MCF 10A (cell line): ENCODE data around the gene CALD1. TPM values are rescaled to one million over a fixed set of nuclear protein-coding genes. Genes with fewer than 3 reads are reported as not detected.

Experiments used
- BruUV-seq: library from RNA; stranded (reverse); fragments of 400-500 nt; replicated peaks from 2 replicates; lab custom pipeline; 2021; lab: Mats Ljungman, UMichigan
- CTCF ChIA-PET: fragments of 300-600 bp; sonication (Branson Sonifier 250); formaldehyde crosslinking; extraction: SDS; loops from one replicate; lab custom pipeline; 2021; ENCODE audit warnings: antibody characterized with exemption, inconsistent platforms; lab: Yijun Ruan, JAX
- POLR2A ChIA-PET: fragments of 300-600, 350-650 bp; sonication (Branson Sonifier 250); formaldehyde crosslinking; extraction: SDS; loops from one replicate; lab custom pipeline; 2020; ENCODE audit warnings: antibody characterized with exemption, inconsistent platforms; lab: Yijun Ruan, JAX
- DNase-seq: peaks from one replicate; pipeline ENCODE4 v3.0.0-alpha.2; 2018; ENCODE audit not compliant: unreplicated experiment
- H3K27ac Mint-ChIP-seq: one replicate; pipeline ENCODE4 v1.8.0; 2022; ENCODE audit warnings: mild to moderate bottlenecking, low read depth, mixed read lengths; ENCODE audit not compliant: unreplicated experiment
- H3K27me3 Mint-ChIP-seq: one replicate; pipeline ENCODE4 v1.8.0; 2022; ENCODE audit warnings: mixed read lengths; ENCODE audit not compliant: insufficient read depth, unreplicated experiment
- H3K36me3 Mint-ChIP-seq: one replicate; pipeline ENCODE4 v1.8.0; 2022; ENCODE audit warnings: mild to moderate bottlenecking, moderate library complexity, mixed read lengths; ENCODE audit not compliant: insufficient read depth, unreplicated experiment
- H3K4me1 Mint-ChIP-seq: one replicate; pipeline ENCODE4 v1.8.0; 2022; ENCODE audit warnings: mixed read lengths; ENCODE audit not compliant: insufficient read depth, unreplicated experiment
- H3K4me3 Mint-ChIP-seq: one replicate; pipeline ENCODE4 v1.8.0; 2022; ENCODE audit warnings: mild to moderate bottlenecking, moderate library complexity, mixed read lengths; ENCODE audit not compliant: unreplicated experiment
- H3K9me3 Mint-ChIP-seq: one replicate; pipeline ENCODE4 v1.8.0; 2022; ENCODE audit warnings: mixed read lengths; ENCODE audit not compliant: unreplicated experiment
- intact Hi-C: fragments of 100-400 bp; cut with micrococcal nuclease; formaldehyde crosslinking; loops from 2 replicates; pipeline ENCODE4 v1.14.1; 2022
- total RNA-seq: library from RNA; stranded (reverse); gene quantifications from 2 replicates; pipeline ENCODE4 v1.2.3, GENCODE V29; 2022
- TF ChIP-seq, protein P1 (sequence below): fragments of 200-600 bp; IDR thresholded peaks from one replicate; pipeline ENCODE4 v1.8.0; 2022; ENCODE audit warnings: antibody characterized with exemption, mild to moderate bottlenecking; ENCODE audit not compliant: unreplicated experiment

The CALD1 gene
- total RNA-seq, 1 experiment from 2014 or later: 183 TPM

DNA sequence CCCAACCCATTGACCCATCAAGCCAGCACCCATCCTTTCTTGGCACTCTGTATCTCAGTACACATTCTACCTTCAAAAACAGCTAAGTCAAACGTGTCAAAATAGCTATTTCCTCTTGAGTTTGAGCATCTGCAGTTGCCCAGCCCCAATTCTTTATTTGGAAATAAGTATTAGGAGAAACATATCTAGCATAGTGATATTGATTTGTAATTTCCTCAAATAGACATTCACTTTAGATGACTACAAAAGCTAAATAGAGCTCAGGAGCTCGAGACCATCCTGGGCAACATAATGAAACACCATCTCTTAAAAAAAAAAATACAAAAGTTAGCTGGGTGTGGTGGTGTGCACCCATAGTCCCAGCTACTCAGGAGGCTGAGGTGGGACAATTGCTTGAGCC lies 147.6 kb downstream of the CALD1 start:
- Mint-ChIP-seq H3K9me3 (peaks cover 9% of the 10 kb centered on the region), H3K27ac (no peak overlapping the region), H3K36me3 (peaks cover 37% of the 10 kb centered on the region), H3K27me3 (no peaks in the 10 kb centered on the region), H3K4me1 (peaks cover 8% of the 10 kb centered on the region), H3K4me3 (no peak overlapping the region)
- POLR2A ChIA-PET: interaction anchor here (1.2 kb wide), 1 partner anchor 36 kb away, joined by 3 read pairs; no protein-coding TSS in a partner anchor
- CTCF ChIA-PET: interaction anchor here (0.6 kb wide), 1 partner anchor 9 kb away, joined by 3 read pairs; no protein-coding TSS in a partner anchor
- BruUV-seq: no TSS peak
- intact Hi-C loops: no loop called here
- TF ChIP-seq, protein P1, sequence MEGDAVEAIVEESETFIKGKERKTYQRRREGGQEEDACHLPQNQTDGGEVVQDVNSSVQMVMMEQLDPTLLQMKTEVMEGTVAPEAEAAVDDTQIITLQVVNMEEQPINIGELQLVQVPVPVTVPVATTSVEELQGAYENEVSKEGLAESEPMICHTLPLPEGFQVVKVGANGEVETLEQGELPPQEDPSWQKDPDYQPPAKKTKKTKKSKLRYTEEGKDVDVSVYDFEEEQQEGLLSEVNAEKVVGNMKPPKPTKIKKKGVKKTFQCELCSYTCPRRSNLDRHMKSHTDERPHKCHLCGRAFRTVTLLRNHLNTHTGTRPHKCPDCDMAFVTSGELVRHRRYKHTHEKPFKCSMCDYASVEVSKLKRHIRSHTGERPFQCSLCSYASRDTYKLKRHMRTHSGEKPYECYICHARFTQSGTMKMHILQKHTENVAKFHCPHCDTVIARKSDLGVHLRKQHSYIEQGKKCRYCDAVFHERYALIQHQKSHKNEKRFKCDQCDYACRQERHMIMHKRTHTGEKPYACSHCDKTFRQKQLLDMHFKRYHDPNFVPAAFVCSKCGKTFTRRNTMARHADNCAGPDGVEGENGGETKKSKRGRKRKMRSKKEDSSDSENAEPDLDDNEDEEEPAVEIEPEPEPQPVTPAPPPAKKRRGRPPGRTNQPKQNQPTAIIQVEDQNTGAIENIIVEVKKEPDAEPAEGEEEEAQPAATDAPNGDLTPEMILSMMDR: no peak
- no peak for DNase-seq

DNA sequence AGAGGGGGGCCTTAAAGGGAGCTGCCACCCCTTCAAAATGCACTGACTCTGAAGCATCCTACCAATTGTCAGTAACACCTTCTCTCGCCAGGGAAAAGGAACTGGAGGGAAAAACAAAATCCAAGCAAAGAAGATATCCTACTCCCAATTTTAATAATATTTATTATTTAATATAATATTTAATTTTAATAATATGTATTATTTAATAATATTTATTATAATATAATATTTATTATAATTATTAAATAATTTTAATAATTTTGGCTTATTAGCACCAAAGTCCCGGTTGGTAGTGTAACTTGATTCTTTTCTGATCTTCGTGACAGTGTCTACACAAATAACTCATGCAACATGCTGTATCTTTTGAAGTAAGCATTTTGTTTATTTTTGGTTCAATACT lies 148.3 kb downstream of the CALD1 start:
- CTCF ChIA-PET: interaction anchor here (0.6 kb wide), 1 partner anchor 339 kb away, joined by 3 read pairs; no protein-coding TSS in a partner anchor

DNA sequence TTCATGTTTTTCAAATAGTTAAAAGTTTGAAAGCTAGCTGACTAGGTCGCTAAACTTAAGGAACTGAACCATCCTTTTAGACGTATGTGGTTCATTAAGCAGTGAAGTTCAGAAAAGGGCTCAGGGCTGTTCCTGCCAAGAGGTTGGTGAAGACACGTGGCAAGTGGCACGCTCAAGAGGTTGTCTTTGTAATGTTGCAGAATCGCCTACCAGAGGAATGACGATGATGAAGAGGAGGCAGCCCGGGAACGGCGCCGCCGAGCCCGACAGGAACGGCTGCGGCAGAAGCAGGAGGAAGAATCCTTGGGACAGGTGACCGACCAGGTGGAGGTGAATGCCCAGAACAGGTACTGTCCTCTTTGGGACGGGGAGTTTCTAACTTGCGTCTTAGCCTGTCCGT lies 149.1 kb downstream of the CALD1 start:
- no TSS peak for BruUV-seq
- peaks cover 9% of the 10 kb centered on the region for H3K9me3 Mint-ChIP-seq
- no peak for DNase-seq
- intact Hi-C loops: no loop called here
- TF ChIP-seq, protein P1: no peak
- peaks cover 13% of the 10 kb centered on the region for H3K4me1 Mint-ChIP-seq
- CTCF ChIA-PET: interaction anchor here (0.6 kb wide), 4 partner anchors 9 to 298 kb away, joined by 3 to 7 read pairs (median 4); no protein-coding TSS in a partner anchor
- H3K36me3 Mint-ChIP-seq: peaks cover 50% of the 10 kb centered on the region
- no peak overlapping the region for H3K27ac Mint-ChIP-seq
- no peaks in the 10 kb centered on the region for H3K27me3 Mint-ChIP-seq
- POLR2A ChIA-PET: no interaction called here
- no peak overlapping the region for H3K4me3 Mint-ChIP-seq

More for the DNA sequence above, 148.3 kb downstream of the CALD1 start:
- Mint-ChIP-seq H3K4me1 (peaks cover 8% of the 10 kb centered on the region), H3K27ac (no peak overlapping the region), H3K4me3 (no peak overlapping the region), H3K9me3 (peaks cover 9% of the 10 kb centered on the region), H3K36me3 (peaks cover 44% of the 10 kb centered on the region), H3K27me3 (no peaks in the 10 kb centered on the region)
- no TSS peak for BruUV-seq
- POLR2A ChIA-PET: interaction anchor here (1.2 kb wide), 1 partner anchor 37 kb away, joined by 3 read pairs; no protein-coding TSS in a partner anchor
- DNase-seq: no peak
- intact Hi-C loops: no loop called here
- TF ChIP-seq, protein P1: no peak

DNA sequence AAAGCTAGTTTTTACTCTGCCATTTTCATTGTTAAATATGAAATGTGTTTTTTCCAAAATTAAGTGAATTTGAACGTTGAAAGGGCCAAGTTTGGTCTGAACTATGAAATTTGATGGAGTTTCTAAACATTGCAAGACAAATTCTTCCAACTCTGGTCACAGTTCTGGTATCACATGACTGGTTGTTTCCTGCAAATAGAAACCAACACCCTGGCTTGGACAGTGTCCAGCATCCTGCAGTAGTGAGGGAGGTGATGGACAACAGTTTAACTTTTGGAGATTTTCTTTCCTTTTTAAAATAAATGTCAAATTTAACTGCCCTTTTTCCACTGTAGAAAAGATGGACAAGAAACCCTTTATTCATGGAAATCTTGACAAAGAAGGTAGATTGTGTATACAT lies 152.1 kb downstream of the CALD1 start:
- TF ChIP-seq, protein P1: no peak
- no peak for DNase-seq
- H3K4me3 Mint-ChIP-seq: no peak overlapping the region
- intact Hi-C loops: no loop called here
- H3K27ac Mint-ChIP-seq: no peak overlapping the region
- H3K9me3 Mint-ChIP-seq: no peaks in the 10 kb centered on the region
- no TSS peak for BruUV-seq
- CTCF ChIA-PET: no interaction called here
- peaks cover 71% of the 10 kb centered on the region for H3K36me3 Mint-ChIP-seq
- peaks cover 5% of the 10 kb centered on the region for H3K4me1 Mint-ChIP-seq
- POLR2A ChIA-PET: interaction anchor here (0.7 kb wide), 1 partner anchor 11 kb away, joined by 3 read pairs; no protein-coding TSS in a partner anchor
- no peaks in the 10 kb centered on the region for H3K27me3 Mint-ChIP-seq
